Endothelial cell of umbilical vein (primary cell): Measurements from ENCODE around the gene JUNB. TPM values are rescaled to one million over a fixed set of nuclear protein-coding genes. Genes with fewer than 3 reads are reported as not detected.
"Not testable (repeated sequence)": the region's sequence is repeated elsewhere in the genome, so short reads cannot be mapped to it uniquely, and the experiment has no call there.

ENCODE experiments used
- BruUV-seq: library from RNA; stranded (reverse); fragments of 400-500 nt; replicated peaks from 2 replicates; lab custom pipeline; 2021; lab: Mats Ljungman, UMichigan
- CTCF ChIA-PET: fragments of 300-600, 350-600 bp; sonication (Branson Sonifier 250); formaldehyde crosslinking; loops from one replicate; lab custom pipeline; 2021; ENCODE audit warnings: antibody characterized with exemption, inconsistent platforms; lab: Charles Lee
- POLR2A ChIA-PET: fragments of 300-600, 350-600 bp; sonication (Branson Sonifier 250); formaldehyde crosslinking; loops from one replicate; lab custom pipeline; 2021; ENCODE audit warnings: antibody characterized with exemption, inconsistent platforms; lab: Charles Lee
- DNase-seq: peaks from one replicate; pipeline ENCODE4 v3.0.0-alpha.2; 2011; ENCODE audit warnings: low read depth, low spot score
- FAIRE-seq: peaks from 2 replicates; lab custom pipeline; 2011; peaks lifted over from hg19 to GRCh38; lab: Jason Lieb, UNC
- H2AFZ ChIP-seq: 2 replicates; pipeline ENCODE4 v1.6.0; 2012; ENCODE audit warnings: low read depth, low read length, control low read depth, inconsistent platforms
- H3K27ac ChIP-seq: 2 replicates; pipeline ENCODE4 v1.5.1; 2011; ENCODE audit warnings: low read depth, mild to moderate bottlenecking, control low read depth, low read length, moderate library complexity; ENCODE audit not compliant: insufficient read depth
- H3K27me3 ChIP-seq, 2 experiments: 2 replicates each; pipeline versions ENCODE4 v1.6.0 to v1.6.1; 2011; ENCODE audit warnings: low read length in 2 of 2, mixed read lengths in 1 of 2; ENCODE audit not compliant: control insufficient read depth in 2 of 2, insufficient read depth in 2 of 2
- H3K36me3 ChIP-seq, 2 experiments: 2 replicates in 1 of 2; 3 replicates in 1 of 2; pipeline ENCODE4 v1.5.1; 2011; ENCODE audit warnings: low read length in 2 of 2, mild to moderate bottlenecking in 1 of 2, moderate library complexity in 1 of 2; ENCODE audit not compliant: control insufficient read depth in 2 of 2, insufficient read depth in 2 of 2; ENCODE audit errors: extremely low read depth in 1 of 2
- H3K4me1 ChIP-seq: 3 replicates; pipeline ENCODE4 v1.5.1; 2011; ENCODE audit warnings: mild to moderate bottlenecking, low read length; ENCODE audit not compliant: control insufficient read depth, insufficient read depth; ENCODE audit errors: extremely low read depth
- H3K4me2 ChIP-seq: 2 replicates; pipeline ENCODE4 v1.6.1; 2011; ENCODE audit warnings: low read length, control low read depth, mixed read lengths; ENCODE audit not compliant: insufficient read depth
- H3K4me3 ChIP-seq, 3 experiments: fragments of 200-600 bp in 1 of 3; sonication (generic), shearing (Covaris generic) in 1 of 3; replicated peaks in 1 of 3; 2 replicates each; pipeline ENCODE4 v1.5.1; 2011 to 2016; ENCODE audit warnings: control low read depth in 3 of 3, low read length in 3 of 3, mild to moderate bottlenecking in 2 of 3, inconsistent platforms in 1 of 3, low read depth in 1 of 3, moderate library complexity in 1 of 3; ENCODE audit not compliant: insufficient read depth in 1 of 3
- H3K79me2 ChIP-seq: 2 replicates; pipeline ENCODE4 v1.6.0; 2012; ENCODE audit warnings: low read length, inconsistent platforms; ENCODE audit not compliant: control insufficient read depth, insufficient read depth
- H3K9ac ChIP-seq: replicated peaks from 2 replicates; pipeline ENCODE3; 2011; ENCODE audit warnings: low read length, control low read depth; ENCODE audit not compliant: insufficient read depth; ENCODE audit errors: extremely low read depth
- H3K9me1 ChIP-seq: replicated peaks from 3 replicates; pipeline ENCODE4 v1.6.0; 2011; ENCODE audit warnings: mild to moderate bottlenecking, low read length; ENCODE audit not compliant: control insufficient read depth, insufficient read depth; ENCODE audit errors: extremely low read depth
- H3K9me3 ChIP-seq: replicated peaks from 2 replicates; pipeline ENCODE4 v1.5.1; 2012; ENCODE audit warnings: low read length, inconsistent platforms; ENCODE audit not compliant: control insufficient read depth, insufficient read depth
- H4K20me1 ChIP-seq: replicated peaks from 2 replicates; pipeline ENCODE3; 2011; ENCODE audit warnings: mild to moderate bottlenecking, low read length; ENCODE audit not compliant: control insufficient read depth, insufficient read depth; ENCODE audit errors: extremely low read depth
- CTCF ChIP-seq, 2 donors: IDR thresholded peaks; 1 replicate in 1 of 2; 2 replicates in 1 of 2; pipeline ENCODE4 v1.5.1; 2011; ENCODE audit warnings: low read length in 2 of 2, mild to moderate bottlenecking in 2 of 2, moderate library complexity in 2 of 2, control low read depth in 1 of 2, inconsistent platforms in 1 of 2, low read depth in 1 of 2; ENCODE audit not compliant: insufficient read depth in 1 of 2; ENCODE audit errors: extremely low read depth in 1 of 2
- EZH2 ChIP-seq: IDR thresholded peaks from 2 replicates; pipeline ENCODE4 v1.6.1; 2012; ENCODE audit warnings: borderline replicate concordance, low read depth, mild to moderate bottlenecking, moderate library complexity, low read length, inconsistent platforms; ENCODE audit not compliant: severe bottlenecking
- FOS ChIP-seq: IDR thresholded peaks from 2 replicates; pipeline ENCODE4 v1.6.1; 2011; ENCODE audit warnings: mild to moderate bottlenecking, low read length, moderate library complexity, borderline replicate concordance; ENCODE audit not compliant: insufficient read depth
- GATA2 ChIP-seq: IDR thresholded peaks from 2 replicates; pipeline ENCODE4 v1.7.0; 2011; ENCODE audit warnings: low read depth, mild to moderate bottlenecking, moderate library complexity, mixed read lengths, low read length; ENCODE audit not compliant: insufficient read length, insufficient read depth
- JUN ChIP-seq: IDR thresholded peaks from 2 replicates; pipeline ENCODE4 v1.6.1; 2011; ENCODE audit warnings: borderline replicate concordance, low read depth; ENCODE audit not compliant: insufficient read length, insufficient read depth
- MAX ChIP-seq: IDR thresholded peaks from 2 replicates; pipeline ENCODE4 v1.6.1; 2011; ENCODE audit not compliant: insufficient read depth, insufficient read length
- MYC ChIP-seq: IDR thresholded peaks from one replicate; pipeline ENCODE4 v1.6.1; 2011; ENCODE audit warnings: mild to moderate bottlenecking, low read depth, low read length
- POLR2A ChIP-seq: IDR thresholded peaks from 2 replicates; pipeline ENCODE4 v1.6.1; 2012; ENCODE audit warnings: low read depth, mild to moderate bottlenecking, control low read depth, low read length
- POLR2AphosphoS5 ChIP-seq: IDR thresholded peaks from 2 replicates; pipeline ENCODE4 v1.6.1; 2012; ENCODE audit warnings: low read depth, mild to moderate bottlenecking, control low read depth, low read length, moderate library complexity; ENCODE audit not compliant: insufficient read depth
- dilution Hi-C: fragments of 300-500 bp; cut with MboI; formaldehyde crosslinking; loops from one replicate; pipeline ENCODE4 v1.15.0; 2019; ENCODE audit warnings: low sequenced_read_pairs; ENCODE audit not compliant: extremely low pct_ligation_motif_present
- intact Hi-C: fragments of 100-400 bp; cut with micrococcal nuclease; formaldehyde crosslinking; loops from one replicate; pipeline ENCODE4 v1.10.0; 2022
- polyA plus RNA-seq, 4 experiments: library from polyadenylated mRNA; depleted of rRNA in 3 of 4; stranded (reverse) in 3 of 4; unstranded in 1 of 4; fragments of >200 nt; gene quantifications; 2 replicates each; pipeline versions ENCODE4 v1.2.1 to v1.2.3, GENCODE V29; 2011 to 2012; ENCODE audit warnings: missing spikeins in 1 of 4
- total RNA-seq: library from RNA; stranded (reverse); gene quantifications from 2 replicates; pipeline ENCODE4 v1.2.3, GENCODE V29; 2021

JUNB gene
- total and polyA plus RNA-seq, 2 donors (not counting 3 experiments of a cell fraction or from before 2014, with no cell fraction given), result 22.8 to 74.4 TPM

GRCh38 chr19:12797141-12797587 lies 5.9 kb downstream of the JUNB start:
- no peak overlapping the region for H3K4me3 ChIP-seq
- dilution Hi-C loops, result no loop called here
- no peak overlapping the region for H3K4me2 ChIP-seq
- H3K27ac ChIP-seq, result no peak overlapping the region
- intact Hi-C loops, result loop anchor here (2.0 kb wide), 2 partner anchors 80 to 116 kb away; partner anchors contain the start of gene DHPS
- no peak for TF ChIP-seq GATA2
- no peak for TF ChIP-seq MYC
- TF ChIP-seq JUN, result no peak
- no peak for TF ChIP-seq EZH2
- TF ChIP-seq CTCF (IDR thresholded peaks at IDR 0.05; ENCODE audit: extremely low read depth in 1 of 2, insufficient read depth in 1 of 2, low read depth in 1 of 2, low read length in 2 of 2), result no peak
- no peak for TF ChIP-seq MAX
- TF ChIP-seq POLR2AphosphoS5, result no peak
- no peak for TF ChIP-seq POLR2A
- TF ChIP-seq FOS, result no peak
- H3K27me3 ChIP-seq, result no peaks in the 10 kb centered on the region
- H4K20me1 ChIP-seq, result no peaks in the 10 kb centered on the region
- ChIA-PET POLR2A (interaction anchor here (1.1 to 1.4 kb wide), 2 partner anchors 19 to 31 kb away, joined by 4 read pairs; no protein-coding TSS in a partner anchor), CTCF (interaction anchor here (0.6 to 13.8 kb wide), 6 partner anchors 15 to 82 kb away, joined by 3 to 524 read pairs (median 22); partner anchors contain the start of gene HOOK2)
- H3K9me3 ChIP-seq, result no peaks in the 10 kb centered on the region
- no peaks in the 10 kb centered on the region for H3K9me1 ChIP-seq
- no peak overlapping the region for H2AFZ ChIP-seq
- no TSS peak for BruUV-seq
- peaks cover 23% of the 10 kb centered on the region for H3K79me2 ChIP-seq
- DNase-seq, result no peak
- H3K9ac ChIP-seq, result no peak overlapping the region
- peaks cover 0 to 12% of the 10 kb centered on the region in 2 experiments for H3K36me3 ChIP-seq
- FAIRE-seq, result no peak
- peaks cover 21% of the 10 kb centered on the region for H3K4me1 ChIP-seq

GRCh38 chr19:12797607-12798006 lies 6.3 kb downstream of the JUNB start:
- H3K4me2 ChIP-seq, BruUV-seq, FAIRE-seq, H4K20me1 ChIP-seq, H3K9me1 ChIP-seq, H3K4me3 ChIP-seq, H3K9me3 ChIP-seq, H3K27ac ChIP-seq, H2AFZ ChIP-seq, H3K27me3 ChIP-seq, DNase-seq, dilution Hi-C loops, H3K9ac ChIP-seq: not testable (repeated sequence)
- Histone ChIP-seq H3K79me2 (peaks cover 18% of the 10 kb centered on the region), H3K4me1 (peaks cover 23% of the 10 kb centered on the region), H3K36me3 (peaks cover 0 to 12% of the 10 kb centered on the region in 2 experiments)
- ChIA-PET POLR2A (interaction anchor here (1.1 to 1.4 kb wide), 2 partner anchors 19 to 31 kb away, joined by 4 read pairs; no protein-coding TSS in a partner anchor), CTCF (interaction anchor here (0.6 to 13.8 kb wide), 5 partner anchors 21 to 82 kb away, joined by 3 to 524 read pairs (median 30); partner anchors contain the start of gene HOOK2)
- intact Hi-C loops, result loop anchor here (2.0 kb wide), 2 partner anchors 81 to 117 kb away; partner anchors contain the start of gene DHPS
